ENCODE measurements around the gene GCK. TPM values are rescaled to one million over a fixed set of nuclear protein-coding genes. Genes with fewer than 3 reads are reported as not detected.

The GCK gene
- total RNA-seq, 3 donors from 2014 or later = 0.48 to 1.6 TPM; not detected in 1

- H3K9me3 ChIP-seq = no peaks in the 10 kb centered on the region
- H3K27ac ChIP-seq = no peak overlapping the region
- TF ChIP-seq POLR2AphosphoS5 (IDR thresholded peaks at IDR 0.05) = no peak
- no peak for TF ChIP-seq POLR2A (IDR thresholded peaks at IDR 0.05)
- no peak for TF ChIP-seq CTCF (IDR thresholded peaks at IDR 0.05)
- no peak for DNase-seq (ENCODE audit: low spot score in 2 of 2)
- H3K27me3 ChIP-seq = no peaks in the 10 kb centered on the region
- intact Hi-C loops (cut with DNase I; ENCODE audit: low total_unique reads) = no loop called here
- no peaks in the 10 kb centered on the region for H3K36me3 ChIP-seq
- H3K4me3 ChIP-seq = no peak overlapping the region
- peaks cover 0 to 4% of the 10 kb centered on the region in 2 donors for H3K4me1 ChIP-seq
Measured at GRCh38 chr7:44119829-44120380, 69.3 kb downstream of the GCK start.

- Histone ChIP-seq H3K36me3 (no peaks in the 10 kb centered on the region), H3K27ac (no peak overlapping the region), H3K27me3 (no peaks in the 10 kb centered on the region), H3K4me1 (peaks cover 0 to 4% of the 10 kb centered on the region in 2 donors), H3K9me3 (no peaks in the 10 kb centered on the region), H3K4me3 (no peak overlapping the region)
- TF ChIP-seq POLR2A (IDR thresholded peaks at IDR 0.05) (no peak), POLR2AphosphoS5 (IDR thresholded peaks at IDR 0.05) (no peak), CTCF (IDR thresholded peaks at IDR 0.05) (no peak)
- intact Hi-C loops (cut with DNase I; ENCODE audit: low total_unique reads) = no loop called here
- no peak for DNase-seq (ENCODE audit: low spot score in 2 of 2)
Measured at GRCh38 chr7:44117801-44118429, 71.3 kb downstream of the GCK start.

GRCh38 chr7:44116789-44117666 is 72.2 kb downstream of the GCK start:
- no peak for DNase-seq (ENCODE audit: low spot score in 2 of 2)
- no peaks in the 10 kb centered on the region for H3K36me3 ChIP-seq
- no peaks in the 10 kb centered on the region for H3K4me1 ChIP-seq
- TF ChIP-seq CTCF (IDR thresholded peaks at IDR 0.05) (no peak), POLR2AphosphoS5 (IDR thresholded peaks at IDR 0.05) (no peak), POLR2A (IDR thresholded peaks at IDR 0.05) (no peak)
- no peaks in the 10 kb centered on the region for H3K27me3 ChIP-seq
- no peak overlapping the region for H3K4me3 ChIP-seq
- H3K27ac ChIP-seq = no peak overlapping the region
- no peaks in the 10 kb centered on the region for H3K9me3 ChIP-seq
- intact Hi-C loops (cut with DNase I; ENCODE audit: low total_unique reads) = no loop called here

GRCh38 chr7:44116087-44116788 is 73.0 kb downstream of the GCK start:
- H3K36me3 ChIP-seq = no peaks in the 10 kb centered on the region
- DNase-seq (ENCODE audit: low spot score in 2 of 2) = no peak
- no peaks in the 10 kb centered on the region for H3K9me3 ChIP-seq
- TF ChIP-seq CTCF (IDR thresholded peaks at IDR 0.05) (no peak), POLR2AphosphoS5 (IDR thresholded peaks at IDR 0.05) (no peak), POLR2A (IDR thresholded peaks at IDR 0.05) (no peak)
- H3K27me3 ChIP-seq = no peaks in the 10 kb centered on the region
- H3K4me3 ChIP-seq = no peak overlapping the region
- H3K27ac ChIP-seq = no peak overlapping the region
- H3K4me1 ChIP-seq = no peaks in the 10 kb centered on the region
- intact Hi-C loops (cut with DNase I; ENCODE audit: low total_unique reads) = no loop called here

Data from breast epithelium (tissue), 4 donors.